PFSK-1 (cell line): ENCODE measurements around the gene BORA.

Experiments
- POLR2AphosphoS5 ChIP-seq: IDR thresholded peaks from 2 replicates; pipeline ENCODE4 v1.6.1; 2012; ENCODE audit warnings: low read depth, mild to moderate bottlenecking, control low read depth, low read length, moderate library complexity
- SIN3A ChIP-seq: IDR thresholded peaks from 2 replicates; pipeline ENCODE4 v1.6.1; 2012; ENCODE audit warnings: mild to moderate bottlenecking, low read length, moderate library complexity, borderline replicate concordance; ENCODE audit not compliant: insufficient read depth
- TAF1 ChIP-seq: IDR thresholded peaks from 2 replicates; pipeline ENCODE4 v1.6.1; 2012; ENCODE audit warnings: low read length, control low read depth, borderline replicate concordance; ENCODE audit not compliant: insufficient read depth

GRCh38 chr13:72728290-72728605 lies 525 bp downstream of the BORA start:
- no peak for TF ChIP-seq POLR2AphosphoS5
- TF ChIP-seq SIN3A = no peak
- no peak for TF ChIP-seq TAF1
